GM12891 (cell line): ENCODE data around the gene PCBP4.

Experiments used
- POLR2A ChIP-seq: IDR thresholded peaks from 2 replicates; pipeline ENCODE4 v1.6.1; 2011; ENCODE audit warnings: low read depth, low read length, control low read depth
- POU2F2 ChIP-seq: IDR thresholded peaks from 2 replicates; pipeline ENCODE4 v1.6.1; 2011; ENCODE audit warnings: low read depth, mild to moderate bottlenecking, control low read depth, low read length, moderate library complexity
- SPI1 ChIP-seq: IDR thresholded peaks from 2 replicates; pipeline ENCODE4 v1.6.1; 2011; ENCODE audit warnings: low read depth, low read length, control low read depth
- TAF1 ChIP-seq: IDR thresholded peaks from 2 replicates; pipeline ENCODE4 v1.6.1; 2011; ENCODE audit warnings: low read depth, low read length, control low read depth

GRCh38 chr3:51950899-51951298 is 16.4 kb downstream of the PCBP4 start:
- TF ChIP-seq TAF1 (no peak), POLR2A (no peak), POU2F2 (no peak), SPI1 (no peak)
